Measurements from ENCODE around the gene SLC39A7.
A peak's percentile ranks its signal among the peaks of the same experiment; 100 is the strongest.

Gene SLC39A7

DNA sequence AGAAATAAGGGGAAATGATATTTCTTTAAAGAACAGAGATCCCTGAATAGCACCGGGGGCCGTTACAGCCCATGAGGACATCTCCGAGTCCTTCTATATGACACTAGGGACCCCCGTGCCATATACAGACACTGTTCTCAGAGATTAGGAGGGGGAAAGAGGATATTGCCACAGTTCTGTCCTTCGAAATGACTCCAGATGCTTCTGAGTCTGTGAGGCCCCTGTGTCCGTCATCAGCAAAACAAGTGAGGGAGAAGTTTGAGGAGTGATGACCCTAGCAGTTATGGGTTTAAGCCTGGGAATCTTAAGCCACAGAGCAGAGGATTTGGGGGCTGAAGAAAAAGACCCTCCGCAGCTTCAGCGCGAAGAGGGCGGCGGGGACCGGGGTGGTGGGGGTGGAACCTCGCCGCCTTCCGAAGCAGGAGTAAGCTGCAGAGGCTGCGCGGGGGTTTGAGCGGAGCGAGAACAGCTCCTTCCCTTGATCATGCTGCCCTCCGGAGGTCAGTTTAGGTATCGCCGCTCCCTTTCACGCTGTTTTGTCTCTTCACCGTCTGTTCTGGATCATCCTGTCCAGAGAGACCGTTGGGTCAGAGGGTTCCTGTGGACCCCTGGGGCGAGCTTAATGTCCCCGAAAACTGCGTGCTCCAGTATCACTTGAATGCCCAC, 47.4 kb downstream of the SLC39A7 start:
- peak; percentile 89 to 91 for DNase-seq

DNA sequence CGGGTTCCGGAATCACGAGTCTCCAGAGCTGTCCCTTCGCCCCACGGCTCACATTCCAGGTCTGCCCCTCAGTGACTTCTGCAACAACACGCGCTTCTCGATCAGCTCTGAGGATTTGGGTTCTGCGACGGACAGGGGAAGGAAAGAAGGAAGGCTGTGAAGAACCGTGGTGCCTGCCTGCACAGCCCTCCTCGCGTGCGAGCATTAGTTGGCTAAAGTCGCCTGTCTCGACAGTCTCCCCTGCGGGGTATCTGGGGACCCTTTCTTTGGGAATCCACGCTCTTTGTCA, 47.9 kb downstream of the SLC39A7 start:
- no peak for DNase-seq

GRCh38 chr6:33248932-33249731, 48.5 kb downstream of the SLC39A7 start:
- peak; percentile 99 for DNase-seq

GRCh38 chr6:33249732-33250630, 49.3 kb downstream of the SLC39A7 start:
- no peak for DNase-seq

DNA sequence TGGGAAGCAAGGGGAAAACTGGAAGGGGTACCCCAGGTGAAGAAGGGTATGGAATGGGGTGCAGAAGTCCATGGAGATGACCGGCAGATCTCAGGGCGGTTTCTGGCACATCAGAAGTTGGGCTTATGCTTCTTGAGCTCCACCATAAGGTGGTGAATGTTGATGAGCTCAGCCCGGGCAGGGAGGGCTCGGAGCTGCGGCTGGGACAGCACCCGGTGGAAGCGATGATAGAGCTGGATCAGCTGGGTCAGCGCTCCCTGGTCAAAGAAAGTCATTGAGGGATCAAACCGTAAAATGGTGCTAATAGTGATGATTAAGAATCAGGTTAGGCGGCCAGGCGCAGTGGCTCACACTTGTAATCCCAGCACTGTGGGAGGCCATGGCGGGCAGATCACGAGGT, 50.1 kb downstream of the SLC39A7 start:
- no peak for DNase-seq

- DNase-seq: no peak
Observed at GRCh38 chr6:33251395-33252012, 50.8 kb downstream of the SLC39A7 start.

- no peak for DNase-seq
Observed at GRCh38 chr6:33252759-33253158, 52.1 kb downstream of the SLC39A7 start.

Measured in CD4-positive, alpha-beta T cell treated with Interferon alpha-2 for 1 hour (primary cell).